COLO829 (cell line): ENCODE results near the gene HTR3B.
"Not testable (repeated sequence)": the region's sequence is repeated elsewhere in the genome, so short reads cannot be mapped to it uniquely, and the experiment has no call there.

Source experiments
- DNase-seq: peaks from one replicate; pipeline ENCODE4 v3.0.0; 2012; ENCODE audit warnings: low spot score

The HTR3B gene

DNA sequence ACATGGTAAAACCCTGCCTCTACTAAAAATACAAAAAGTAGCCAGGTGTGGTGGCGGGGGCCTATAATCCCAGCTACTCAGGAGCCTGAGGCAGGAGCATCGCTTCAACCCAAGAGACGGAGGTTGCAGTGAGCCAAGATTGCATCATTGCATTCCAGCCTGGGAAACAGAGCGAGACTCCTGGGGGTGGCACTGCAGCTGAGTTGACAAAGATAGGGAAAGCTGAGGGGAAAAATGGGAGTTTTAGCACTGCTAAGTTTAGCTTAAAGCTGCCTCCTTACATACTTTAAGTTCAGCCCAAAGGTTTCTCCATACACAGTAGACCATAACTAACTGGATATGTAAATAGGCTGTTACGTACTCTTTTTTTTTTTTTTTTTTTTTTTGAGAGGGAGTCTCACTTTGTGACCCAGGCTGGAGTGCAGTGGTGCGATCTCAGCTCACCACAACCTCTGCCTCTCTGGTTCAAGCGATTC is 20.2 kb upstream of the HTR3B start:
- no peak for DNase-seq

- no peak for DNase-seq
These were observed 18.7 kb upstream of the HTR3B start for GRCh38 chr11:113885897-113886296.

DNA sequence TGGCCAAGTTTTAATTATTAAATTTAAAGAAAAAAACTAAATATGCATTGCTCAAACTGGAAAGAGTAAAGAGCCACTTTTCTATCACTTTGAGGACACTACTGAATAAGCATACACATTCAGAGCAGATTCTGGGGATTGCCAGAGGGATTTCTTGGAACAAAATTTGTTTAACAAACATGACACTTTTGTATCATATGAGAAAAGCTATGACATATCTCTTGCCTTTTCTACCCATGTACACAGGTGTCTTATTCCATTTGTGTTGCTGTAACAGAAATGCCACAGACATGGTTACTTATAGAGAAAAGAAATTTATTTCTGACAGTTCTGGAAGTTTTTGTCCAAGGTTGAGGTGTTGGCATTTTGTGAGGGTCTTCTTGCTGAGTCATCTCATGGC is 15.7 kb upstream of the HTR3B start:
- DNase-seq: no peak

GRCh38 chr11:113894421-113894996 is 10.1 kb upstream of the HTR3B start:
- DNase-seq: no peak

DNA sequence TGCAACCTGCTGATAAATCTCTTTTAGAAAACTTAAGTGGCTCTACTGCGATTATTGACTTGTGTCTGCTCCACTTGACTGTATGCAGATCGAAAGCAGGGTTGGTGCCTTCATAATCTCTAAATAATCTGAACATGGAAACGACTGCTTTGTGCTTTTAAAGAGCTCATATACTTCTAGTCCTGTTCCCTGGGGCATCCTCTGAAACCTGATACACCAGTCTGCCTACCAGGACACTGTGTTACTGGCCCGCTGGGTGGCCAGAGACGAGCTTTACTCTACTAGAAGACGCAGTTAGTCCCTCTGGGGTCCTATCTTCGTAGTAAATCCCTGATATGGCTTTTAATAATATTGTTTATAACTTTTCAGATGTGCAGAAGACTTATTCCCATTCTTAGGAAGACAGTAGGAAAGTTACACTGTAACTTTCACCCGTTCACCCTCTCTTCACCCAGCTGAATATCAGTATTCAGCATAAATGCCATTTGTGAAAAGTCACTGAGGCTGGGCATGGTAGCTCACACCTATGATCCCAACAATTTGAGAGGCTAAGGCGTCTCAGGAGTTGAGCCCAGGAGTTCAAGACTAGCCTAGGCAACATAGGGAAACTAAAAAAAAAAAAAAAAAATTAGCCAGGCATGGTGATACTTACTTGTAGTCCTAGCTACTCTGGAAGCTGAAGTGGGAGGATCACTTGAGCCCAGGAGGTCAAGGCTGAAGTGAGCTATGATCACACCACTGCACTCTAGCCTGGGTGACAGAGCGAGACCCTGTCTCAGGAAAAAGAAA is 9.0 kb upstream of the HTR3B start:
- DNase-seq: no peak

- no peak for DNase-seq
These were observed 8.3 kb upstream of the HTR3B start for GRCh38 chr11:113896156-113896879.

DNA sequence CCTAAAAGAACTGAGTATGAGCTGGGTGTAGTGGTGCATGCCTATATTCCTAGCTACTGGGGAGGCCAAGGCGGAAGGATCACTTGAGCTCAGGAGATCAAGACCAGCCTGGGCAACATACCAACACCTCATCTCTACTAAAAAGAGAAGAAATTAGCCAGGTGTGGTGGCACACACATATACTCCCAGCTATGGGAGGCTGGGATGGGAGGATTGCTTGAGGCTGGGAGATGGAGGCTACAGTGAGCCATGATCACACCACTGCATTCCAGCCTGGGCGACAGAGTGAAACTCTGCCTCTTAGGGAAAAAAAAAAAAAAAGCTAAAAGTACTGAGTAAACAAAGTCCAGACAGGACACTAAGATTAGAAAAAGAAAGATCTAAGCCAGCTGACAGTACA is 3.5 kb upstream of the HTR3B start:
- DNase-seq: no peak

DNA sequence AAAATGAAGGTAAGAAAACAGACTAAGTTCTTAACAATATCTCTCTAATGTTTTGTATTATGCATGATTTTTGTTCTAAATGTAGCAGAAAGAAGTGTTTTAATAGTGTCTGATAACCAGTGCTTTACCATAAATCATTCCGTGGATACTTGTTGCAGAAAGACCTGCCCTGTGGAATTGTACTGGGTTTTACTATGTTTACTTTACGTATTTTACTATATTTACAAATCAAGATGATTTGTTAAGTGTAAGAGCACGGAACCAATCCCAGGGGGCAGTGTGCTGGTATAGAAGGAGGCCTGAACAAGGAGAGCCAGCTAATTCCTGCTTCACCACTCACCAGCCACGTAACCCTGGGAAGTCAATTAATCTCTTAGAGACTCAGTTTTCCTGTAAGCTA is 1.4 kb downstream of the HTR3B start:
- no peak for DNase-seq

GRCh38 chr11:113906516-113906915 is 1.9 kb downstream of the HTR3B start:
- DNase-seq: no peak

GRCh38 chr11:113907152-113907551 is 2.6 kb downstream of the HTR3B start:
- no peak for DNase-seq

DNA sequence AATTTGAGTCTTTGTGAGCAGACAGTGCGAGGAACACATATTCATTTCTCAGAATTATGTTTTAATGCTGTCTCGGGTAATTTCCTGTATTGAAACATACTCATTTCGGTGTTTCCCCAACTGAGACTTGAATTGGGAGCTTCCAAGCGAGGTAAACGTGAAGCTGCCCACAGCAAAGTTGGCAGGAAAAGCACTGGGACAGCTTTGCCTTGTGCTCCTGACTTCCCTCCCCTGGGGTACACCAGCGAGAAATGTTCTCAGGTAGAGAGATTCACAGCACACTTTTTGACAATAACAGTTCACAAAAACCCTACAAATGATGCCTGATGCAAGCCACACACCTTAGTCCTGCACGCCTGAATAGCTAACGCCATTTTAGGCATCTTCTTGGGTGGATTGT is 3.1 kb downstream of the HTR3B start:
- no peak for DNase-seq

DNA sequence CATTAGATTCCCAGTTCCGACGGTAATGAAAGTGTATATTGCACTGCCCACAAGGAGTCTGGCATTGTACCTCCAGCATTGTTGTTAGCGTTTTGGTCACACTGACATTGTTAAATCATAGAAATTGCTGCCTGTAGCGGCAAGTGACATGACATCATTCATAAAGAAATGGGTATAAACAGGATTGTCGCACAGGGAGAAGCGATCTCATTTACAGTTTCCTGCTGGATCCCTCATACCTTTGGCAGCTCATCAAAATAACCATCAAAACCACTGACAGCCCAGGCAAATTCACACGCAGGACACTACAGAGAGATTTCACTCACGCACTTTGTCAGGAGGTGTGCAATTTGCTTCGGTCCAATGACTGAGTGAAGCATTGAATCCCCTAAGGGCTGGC is 3.5 kb downstream of the HTR3B start:
- DNase-seq: no peak

DNA sequence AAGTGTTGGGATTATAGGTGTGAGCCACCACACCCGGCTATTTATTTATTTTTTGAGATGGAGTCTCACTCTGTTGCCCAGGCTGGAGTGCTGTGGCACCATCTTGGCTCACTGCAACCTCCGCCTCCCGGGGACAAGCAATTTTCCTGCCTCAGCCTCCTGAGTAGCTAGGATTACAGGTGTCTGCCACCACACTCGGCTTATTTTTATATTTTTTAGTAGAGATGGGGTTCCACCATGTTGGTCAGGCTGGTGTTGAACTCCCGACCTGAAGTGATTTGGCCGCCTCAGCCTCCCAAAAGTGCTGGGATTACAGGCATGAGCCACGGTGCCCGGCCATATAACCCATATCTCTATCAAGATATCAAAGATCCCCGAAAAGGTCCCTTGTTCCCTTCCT is 6.9 kb downstream of the HTR3B start:
- DNase-seq: not testable (repeated sequence)

DNA sequence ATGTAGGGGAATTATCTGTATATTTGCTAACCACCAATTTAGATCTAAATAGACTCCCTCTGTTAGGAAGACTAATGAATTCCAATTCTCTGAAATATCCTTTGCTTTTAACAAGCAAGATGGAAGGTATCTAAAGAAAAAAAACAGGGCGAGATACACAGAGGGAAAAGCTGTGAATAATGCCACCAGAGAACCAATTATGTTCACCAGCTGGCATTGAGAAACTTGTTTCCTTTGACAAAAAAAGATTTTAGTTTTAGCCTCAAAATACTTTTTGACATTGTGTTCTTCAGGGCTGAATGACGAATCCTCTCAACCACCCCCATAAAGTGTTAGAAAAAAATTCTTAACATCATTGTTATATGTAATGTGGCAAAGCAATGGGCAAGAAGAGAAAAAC is 19.0 kb downstream of the HTR3B start:
- DNase-seq: no peak

DNA sequence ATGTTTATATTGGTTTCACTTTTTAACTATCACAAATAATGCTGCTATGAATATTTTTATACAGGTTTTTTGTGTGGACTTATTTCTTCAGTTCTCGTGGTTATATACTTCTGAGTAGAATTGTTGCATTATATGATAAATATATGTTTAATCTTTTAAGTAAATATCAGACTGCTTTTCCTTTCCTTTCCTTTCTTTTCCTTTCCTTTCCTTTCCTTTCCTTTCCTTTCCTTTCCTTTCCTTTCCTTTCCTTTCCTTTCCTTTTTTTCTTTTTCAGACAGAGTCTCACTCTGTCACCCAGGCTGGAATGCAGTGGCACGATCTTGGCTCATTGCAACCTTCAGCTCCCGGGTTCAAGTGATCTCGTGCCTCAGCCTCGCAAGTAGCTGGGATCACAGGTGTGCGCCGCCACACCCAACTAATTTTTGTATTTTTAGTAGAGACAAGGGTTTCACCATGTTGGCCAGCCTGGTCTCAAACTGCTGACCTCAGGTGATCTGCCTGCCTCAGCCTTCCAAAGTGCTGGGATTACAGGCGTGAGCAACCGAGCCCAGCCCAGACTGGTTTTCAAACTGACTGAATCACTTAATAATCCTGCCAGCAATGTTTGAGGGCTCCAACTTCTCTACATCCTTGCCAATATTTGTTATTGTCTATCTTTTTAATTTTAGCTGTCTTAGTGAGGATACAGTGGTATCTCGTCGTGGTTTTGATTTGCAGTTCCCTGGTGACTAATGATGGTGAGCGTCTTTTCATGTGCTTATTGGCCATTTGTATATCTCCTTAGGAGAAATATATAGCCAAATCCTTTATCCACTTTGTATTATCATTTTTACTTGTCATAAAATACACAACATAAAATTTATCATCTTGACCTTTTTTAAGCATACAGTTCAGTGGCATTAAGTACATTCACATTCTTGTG is 21.9 kb downstream of the HTR3B start:
- no peak for DNase-seq

DNA sequence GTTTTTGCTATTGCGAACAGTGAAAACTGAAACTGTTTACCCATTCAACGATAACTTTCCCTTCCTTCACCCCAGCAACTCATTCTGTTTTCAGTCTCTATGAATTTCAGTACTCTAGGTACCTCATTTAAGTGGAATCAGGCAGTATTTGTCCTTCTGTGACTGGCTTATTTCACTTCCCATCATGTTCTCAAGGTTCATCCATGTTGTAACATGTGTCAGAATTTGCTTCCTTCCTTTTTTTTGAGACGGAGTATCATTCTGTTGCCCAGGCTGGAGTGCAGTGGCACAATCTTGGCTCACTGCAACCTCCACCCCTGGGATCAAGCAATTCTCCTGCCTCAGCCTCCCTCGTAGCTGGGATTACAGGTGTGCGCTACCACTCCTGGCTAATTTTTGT is 23.7 kb downstream of the HTR3B start:
- no peak for DNase-seq

- no peak for DNase-seq
These were observed 28.2 kb downstream of the HTR3B start for GRCh38 chr11:113932788-113933187.

- not testable (repeated sequence) for DNase-seq
These were observed 29.6 kb downstream of the HTR3B start for GRCh38 chr11:113934193-113934592.

GRCh38 chr11:113934761-113935160 is 30.2 kb downstream of the HTR3B start:
- no peak for DNase-seq

- no peak for DNase-seq
These were observed 31.3 kb downstream of the HTR3B start for GRCh38 chr11:113935858-113936257.

- DNase-seq: no peak
These were observed 33.3 kb downstream of the HTR3B start for GRCh38 chr11:113937918-113938317.

DNA sequence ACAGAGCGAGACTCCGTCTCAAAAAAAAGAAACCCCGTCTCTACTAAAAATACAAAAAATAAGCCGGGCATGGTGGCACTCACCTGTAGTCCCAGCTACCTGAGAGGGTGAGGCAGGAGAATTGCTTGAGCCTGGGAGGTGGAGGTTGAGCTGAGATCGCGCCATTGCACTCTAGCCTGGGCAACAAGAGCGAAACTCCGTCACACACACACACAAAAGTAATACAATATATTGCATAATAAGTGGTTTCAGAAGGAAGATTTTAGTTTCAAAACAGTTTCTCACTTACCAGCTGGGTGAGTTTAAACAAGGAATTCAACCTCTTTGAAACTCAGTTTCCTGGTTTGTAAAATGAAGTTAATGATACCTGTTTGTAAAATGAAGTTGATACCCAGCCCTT is 37.7 kb downstream of the HTR3B start:
- no peak for DNase-seq
